Glomerular endothelial cell (primary cell): ENCODE measurements around the gene SYCP2L. TPM values are rescaled to one million over a fixed set of nuclear protein-coding genes. Genes with fewer than 3 reads are reported as not detected.
"Not testable (repeated sequence)": the region's sequence is repeated elsewhere in the genome, so short reads cannot be mapped to it uniquely, and the experiment has no call there.

Experiments
- DNase-seq: peaks from one replicate; pipeline ENCODE4 v3.0.0-alpha.2; 2011; ENCODE audit warnings: low read depth, low spot score; ENCODE audit errors: extremely low read depth
- total RNA-seq: library from RNA; depleted of rRNA; stranded (reverse); fragments of >200 nt; gene quantifications from 2 replicates; pipeline ENCODE4 v1.2.3, GENCODE V29; 2015

The SYCP2L gene
- total RNA-seq, 1 donor from 2014 or later: 0.88 TPM

- no peak for DNase-seq
These were observed 115.3 kb downstream of the SYCP2L start for GRCh38 chr6:11002176-11002575.

GRCh38 chr6:11003297-11003696 lies 116.4 kb downstream of the SYCP2L start:
- DNase-seq: not testable (repeated sequence)

GRCh38 chr6:11006061-11006460 lies 119.2 kb downstream of the SYCP2L start:
- no peak for DNase-seq

- DNase-seq: no peak
These were observed 121.1 kb downstream of the SYCP2L start for GRCh38 chr6:11007715-11008608.

- no peak for DNase-seq
These were observed 122.0 kb downstream of the SYCP2L start for GRCh38 chr6:11008821-11009220.

GRCh38 chr6:11009353-11009752 lies 122.5 kb downstream of the SYCP2L start:
- DNase-seq: no peak

- no peak for DNase-seq
These were observed 125.0 kb downstream of the SYCP2L start for GRCh38 chr6:11011787-11012234.

- DNase-seq: no peak
These were observed 125.5 kb downstream of the SYCP2L start for GRCh38 chr6:11012295-11012754.

GRCh38 chr6:11012976-11013720 lies 126.3 kb downstream of the SYCP2L start:
- no peak for DNase-seq

- DNase-seq: no peak
These were observed 126.8 kb downstream of the SYCP2L start for GRCh38 chr6:11013721-11014070.

GRCh38 chr6:11015102-11015501 lies 128.2 kb downstream of the SYCP2L start:
- no peak for DNase-seq

GRCh38 chr6:11016452-11016851 lies 129.6 kb downstream of the SYCP2L start:
- no peak for DNase-seq

- DNase-seq: no peak
These were observed 130.2 kb downstream of the SYCP2L start for GRCh38 chr6:11017090-11017489.

- DNase-seq: no peak
These were observed 131.4 kb downstream of the SYCP2L start for GRCh38 chr6:11018225-11018624.

GRCh38 chr6:11021003-11021402 lies 134.2 kb downstream of the SYCP2L start:
- DNase-seq: no peak

GRCh38 chr6:11021714-11022113 lies 134.9 kb downstream of the SYCP2L start:
- no peak for DNase-seq

GRCh38 chr6:11023032-11023431 lies 136.2 kb downstream of the SYCP2L start:
- no peak for DNase-seq

Other genes with a start within 250 kb of the SYCP2L start
- 1.9 and 3.4 TPM in 2 replicates for gene C6orf52, start 192.4 kb upstream of the SYCP2L start, total RNA-seq
- 15.9 and 18.4 TPM in 2 replicates for gene PAK1IP1, start 192.1 kb upstream of the SYCP2L start, total RNA-seq
- 107 and 206 TPM in 2 replicates for gene TMEM14C, start 164.0 kb upstream of the SYCP2L start, total RNA-seq
- 53.2 and 84.0 TPM in 2 replicates for gene TMEM14B, start 139.2 kb upstream of the SYCP2L start, total RNA-seq
- gene MAK, start 48.5 kb upstream of the SYCP2L start, total RNA-seq: not detected in 2 replicates
- gene GCM2, start 5.0 kb upstream of the SYCP2L start, total RNA-seq: not detected in 2 replicates
- gene ELOVL2, start 157.3 kb downstream of the SYCP2L start, total RNA-seq: not detected in 2 replicates
- gene SMIM13, start 206.8 kb downstream of the SYCP2L start, total RNA-seq: 16.3 and 18.3 TPM in 2 replicates
- gene ERVFRD-1, start 224.7 kb downstream of the SYCP2L start, total RNA-seq: 2.5 TPM in 2 replicates